HG02840 (cell line): Measurements from ENCODE around the gene ADAM12.

ENCODE experiments used
- ATAC-seq: cut with Tn5 transposase; IDR thresholded peaks from one replicate; pipeline ENCODE4 v1.9.1; 2021; ENCODE audit warnings: mild to moderate bottlenecking, moderate library complexity, moderate number of reproducible peaks; ENCODE audit not compliant: unreplicated experiment, low FRiP score

The ADAM12 gene

GRCh38 chr10:126158133-126158892 lies 230.0 kb downstream of the ADAM12 start:
- no peak for ATAC-seq

GRCh38 chr10:126157189-126157588 lies 231.1 kb downstream of the ADAM12 start:
- ATAC-seq, result no peak

- no peak for ATAC-seq
Observed at GRCh38 chr10:126156503-126156902, 231.8 kb downstream of the ADAM12 start.

GRCh38 chr10:126156012-126156411 lies 232.3 kb downstream of the ADAM12 start:
- no peak for ATAC-seq

- no peak for ATAC-seq
Observed at GRCh38 chr10:126155528-126155927, 232.7 kb downstream of the ADAM12 start.

GRCh38 chr10:126153711-126154628 lies 234.3 kb downstream of the ADAM12 start:
- no peak for ATAC-seq

- no peak for ATAC-seq
Observed at GRCh38 chr10:126147866-126148587, 240.2 kb downstream of the ADAM12 start.

GRCh38 chr10:126146771-126147170 lies 241.5 kb downstream of the ADAM12 start:
- no peak for ATAC-seq

GRCh38 chr10:126143117-126143516 lies 245.2 kb downstream of the ADAM12 start:
- ATAC-seq, result no peak

GRCh38 chr10:126140746-126141273 lies 247.5 kb downstream of the ADAM12 start:
- ATAC-seq, result no peak

- no peak for ATAC-seq
Observed at GRCh38 chr10:126137562-126138221, 250.6 kb downstream of the ADAM12 start.

GRCh38 chr10:126135941-126136595 lies 252.2 kb downstream of the ADAM12 start:
- no peak for ATAC-seq

GRCh38 chr10:126135177-126135576 lies 253.1 kb downstream of the ADAM12 start:
- ATAC-seq, result no peak

GRCh38 chr10:126133906-126134656 lies 254.2 kb downstream of the ADAM12 start:
- ATAC-seq, result no peak

- no peak for ATAC-seq
Observed at GRCh38 chr10:126133082-126133620, 255.1 kb downstream of the ADAM12 start.

- no peak for ATAC-seq
Observed at GRCh38 chr10:126131341-126131740, 256.9 kb downstream of the ADAM12 start.

- no peak for ATAC-seq
Observed at GRCh38 chr10:126130271-126130710, 258.0 kb downstream of the ADAM12 start.

- no peak for ATAC-seq
Observed at GRCh38 chr10:126129026-126129425, 259.3 kb downstream of the ADAM12 start.
